H1 (cell line): ENCODE measurements around the gene CFAP100. TPM values are rescaled to one million over a fixed set of nuclear protein-coding genes. Genes with fewer than 3 reads are reported as not detected.

Experiments
- ATF2 ChIP-seq: IDR thresholded peaks from 2 replicates; pipeline ENCODE4 v1.6.1; 2012; ENCODE audit warnings: low read length, inconsistent platforms
- CEBPB ChIP-seq: IDR thresholded peaks from 2 replicates; pipeline ENCODE4 v1.6.1; 2012; ENCODE audit warnings: low read depth, low read length
- HDAC6 ChIP-seq: IDR thresholded peaks from one replicate; pipeline ENCODE4 v1.7.1; 2012; ENCODE audit warnings: low read depth, mild to moderate bottlenecking, inconsistent platforms, low read length, moderate library complexity
- JUN ChIP-seq: IDR thresholded peaks from 2 replicates; pipeline ENCODE4 v1.6.1; 2011; ENCODE audit warnings: low read depth, mild to moderate bottlenecking, improper control_type of control experiment, low read length
- KDM5A ChIP-seq: fragments of 200-600 bp; IDR thresholded peaks from 2 replicates; pipeline ENCODE4 v1.7.1; 2012; ENCODE audit warnings: mild to moderate bottlenecking, low read length, inconsistent platforms, mixed read lengths
- NRF1 ChIP-seq: IDR thresholded peaks from 2 replicates; pipeline ENCODE4 v1.6.1; 2011; ENCODE audit warnings: mild to moderate bottlenecking, low read depth, low read length, improper control_type of control experiment
- POLR2AphosphoS5 ChIP-seq: IDR thresholded peaks from 2 replicates; pipeline ENCODE4 v1.6.1; 2011; ENCODE audit warnings: low read depth, low read length
- SAP30 ChIP-seq: fragments of 300-600 bp; sonication (generic); IDR thresholded peaks from 2 replicates; pipeline ENCODE4 v1.7.1; 2012; ENCODE audit warnings: low read length, moderate library complexity, mild to moderate bottlenecking, inconsistent platforms; ENCODE audit not compliant: insufficient read depth, insufficient replicate concordance
- SIRT6 ChIP-seq: IDR thresholded peaks from one replicate; pipeline ENCODE4 v1.7.1; 2012; ENCODE audit warnings: low read length, inconsistent platforms
- SP1 ChIP-seq: IDR thresholded peaks from 2 replicates; pipeline ENCODE4 v1.6.1; 2011; ENCODE audit warnings: low read depth, low read length
- ZNF274 ChIP-seq: IDR thresholded peaks from 2 replicates; pipeline ENCODE4 v1.7.0; 2012; ENCODE audit warnings: low read length, borderline replicate concordance; ENCODE audit errors: extremely low read depth
- polyA plus RNA-seq, 7 experiments: library from polyadenylated mRNA; depleted of rRNA in 3 of 7; stranded (reverse) in 5 of 7; unstranded in 2 of 7; fragments of >200 nt in 5 of 7; fragments of 200-250 nt in 2 of 7; gene quantifications; 1 replicate in 5 of 7; 2 replicates in 1 of 7; 4 replicates in 1 of 7; pipeline versions ENCODE4 v1.2.1 to v1.2.3, GENCODE V29; 2011 to 2013; ENCODE audit warnings: missing spikeins in 2 of 7, mixed read lengths in 2 of 7
- total RNA-seq: library from RNA; stranded (reverse); fragmentation: NEBNext Ultra II Directional; extraction: Animal tissue kit (Norgen Biotek cat#: 25700); gene quantifications from 2 replicates; pipeline ENCODE4 v1.2.1, GENCODE V29; 2021

Gene CFAP100
- total and polyA plus RNA-seq, 2 of the 8 experiments (the other 6 are each of a cell fraction or from before 2014, with no cell fraction given): 0.17 TPM; not detected in 1

- TF ChIP-seq ATF2 (no peak), CEBPB (no peak), SP1 (no peak), SAP30 (no peak), NRF1 (no peak), SIRT6 (no peak), HDAC6 (no peak), POLR2AphosphoS5 (no peak), KDM5A (no peak), JUN (no peak), ZNF274 (no peak)
- TF ChIP-seq, all 59 proteins: peak for 0
Observed at GRCh38 chr3:126361211-126361610, 33.5 kb upstream of the CFAP100 start (continued).
